ENCODE results near the gene NUP153.

NUP153 gene

GRCh38 chr6:17663226-17663625 is 43.5 kb downstream of the NUP153 start:
- TF ChIP-seq, protein P1, sequence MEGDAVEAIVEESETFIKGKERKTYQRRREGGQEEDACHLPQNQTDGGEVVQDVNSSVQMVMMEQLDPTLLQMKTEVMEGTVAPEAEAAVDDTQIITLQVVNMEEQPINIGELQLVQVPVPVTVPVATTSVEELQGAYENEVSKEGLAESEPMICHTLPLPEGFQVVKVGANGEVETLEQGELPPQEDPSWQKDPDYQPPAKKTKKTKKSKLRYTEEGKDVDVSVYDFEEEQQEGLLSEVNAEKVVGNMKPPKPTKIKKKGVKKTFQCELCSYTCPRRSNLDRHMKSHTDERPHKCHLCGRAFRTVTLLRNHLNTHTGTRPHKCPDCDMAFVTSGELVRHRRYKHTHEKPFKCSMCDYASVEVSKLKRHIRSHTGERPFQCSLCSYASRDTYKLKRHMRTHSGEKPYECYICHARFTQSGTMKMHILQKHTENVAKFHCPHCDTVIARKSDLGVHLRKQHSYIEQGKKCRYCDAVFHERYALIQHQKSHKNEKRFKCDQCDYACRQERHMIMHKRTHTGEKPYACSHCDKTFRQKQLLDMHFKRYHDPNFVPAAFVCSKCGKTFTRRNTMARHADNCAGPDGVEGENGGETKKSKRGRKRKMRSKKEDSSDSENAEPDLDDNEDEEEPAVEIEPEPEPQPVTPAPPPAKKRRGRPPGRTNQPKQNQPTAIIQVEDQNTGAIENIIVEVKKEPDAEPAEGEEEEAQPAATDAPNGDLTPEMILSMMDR (IDR thresholded peaks at IDR 0.05; ENCODE audit: low read depth, low read length), result no peak
- DNase-seq (ENCODE audit: low read depth in 2 of 2), result no peak
- no peak overlapping the region for H3K4me3 ChIP-seq (replicated peaks in 1 of 2; ENCODE audit: low read depth in 2 of 2, low read length in 2 of 2)

- no peak for DNase-seq (ENCODE audit: low read depth in 2 of 2)
- TF ChIP-seq, protein P1 (IDR thresholded peaks at IDR 0.05; ENCODE audit: low read depth, low read length), result no peak
- no peak overlapping the region for H3K4me3 ChIP-seq (replicated peaks in 1 of 2; ENCODE audit: low read depth in 2 of 2, low read length in 2 of 2)
Observed at GRCh38 chr6:17662585-17662984, 44.1 kb downstream of the NUP153 start.

- TF ChIP-seq, protein P1 (IDR thresholded peaks at IDR 0.05; ENCODE audit: low read depth, low read length), result no peak
- H3K4me3 ChIP-seq (replicated peaks in 1 of 2; ENCODE audit: low read depth in 2 of 2, low read length in 2 of 2), result no peak overlapping the region
- DNase-seq (ENCODE audit: low read depth in 2 of 2), result peak in 1 of 2 donors; percentile 18
Observed at GRCh38 chr6:17656644-17657043, 50.1 kb downstream of the NUP153 start.

- H3K4me3 ChIP-seq (replicated peaks in 1 of 2; ENCODE audit: low read depth in 2 of 2, low read length in 2 of 2), result no peak overlapping the region
- TF ChIP-seq, protein P1 (IDR thresholded peaks at IDR 0.05; ENCODE audit: low read depth, low read length), result no peak
- peak; percentile 19 to 46 for DNase-seq (ENCODE audit: low read depth in 2 of 2)
Observed at GRCh38 chr6:17656092-17656491, 50.6 kb downstream of the NUP153 start.

- no peak overlapping the region for H3K4me3 ChIP-seq (replicated peaks in 1 of 2; ENCODE audit: low read depth in 2 of 2, low read length in 2 of 2)
- no peak for DNase-seq (ENCODE audit: low read depth in 2 of 2)
- TF ChIP-seq, protein P1 (IDR thresholded peaks at IDR 0.05; ENCODE audit: low read depth, low read length), result no peak
Observed at GRCh38 chr6:17653198-17653882, 53.4 kb downstream of the NUP153 start.

- TF ChIP-seq, protein P1 (IDR thresholded peaks at IDR 0.05; ENCODE audit: low read depth, low read length), result no peak
- no peak for DNase-seq (ENCODE audit: low read depth in 2 of 2)
- no peak overlapping the region for H3K4me3 ChIP-seq (replicated peaks in 1 of 2; ENCODE audit: low read depth in 2 of 2, low read length in 2 of 2)
Observed at GRCh38 chr6:17650656-17651309, 55.9 kb downstream of the NUP153 start.

Measured in cardiac fibroblast (primary cell).